Left hindlimb (tissue), 1 donor: ENCODE data around the gene TMEM14C.
"Not testable (repeated sequence)": the region's sequence is repeated elsewhere in the genome, so short reads cannot be mapped to it uniquely, and the experiment has no call there.

Source experiments
- DNase-seq: peaks from one replicate; pipeline ENCODE4 v3.0.0-alpha.2; 2018

The TMEM14C gene

GRCh38 chr6:10722820-10723566 is at the start of gene TMEM14C:
TSS of gene TMEM14C (plus strand) at chr6:10723070. CDS start at chr6:10724614, 1,544 bp downstream.
- DNase-seq = peak; percentile 99

GRCh38 chr6:10676403-10676802 is 46.5 kb upstream of the TMEM14C start:
- no peak for DNase-seq

- no peak for DNase-seq
These were observed 44.4 kb upstream of the TMEM14C start for GRCh38 chr6:10678456-10678855.

- DNase-seq = no peak
These were observed 41.1 kb upstream of the TMEM14C start for GRCh38 chr6:10681795-10682194.

- DNase-seq = no peak
These were observed 40.4 kb upstream of the TMEM14C start for GRCh38 chr6:10682355-10682988.

- no peak for DNase-seq
These were observed 38.3 kb upstream of the TMEM14C start for GRCh38 chr6:10684618-10685017.

GRCh38 chr6:10685092-10685915 is 37.6 kb upstream of the TMEM14C start:
- DNase-seq = no peak

- no peak for DNase-seq
These were observed 36.0 kb upstream of the TMEM14C start for GRCh38 chr6:10686901-10687300.

GRCh38 chr6:10687582-10687981 is 35.3 kb upstream of the TMEM14C start:
- no peak for DNase-seq

GRCh38 chr6:10690651-10691445 is 32.0 kb upstream of the TMEM14C start:
- no peak for DNase-seq

GRCh38 chr6:10692965-10693538 is 29.8 kb upstream of the TMEM14C start:
- no peak for DNase-seq

GRCh38 chr6:10694302-10695085 is 28.4 kb upstream of the TMEM14C start, which contains the start of the genes C6orf52 and PAK1IP1:
TSS of gene C6orf52 (minus strand) at chr6:10694616. CDS start at chr6:10687550, 7,066 bp downstream.
TSS of gene PAK1IP1 (plus strand) at chr6:10694972. CDS start at chr6:10694986, 14 bp downstream.
- DNase-seq = peak; percentile 96

GRCh38 chr6:10695086-10695657 is 27.7 kb upstream of the TMEM14C start:
- DNase-seq = no peak

- no peak for DNase-seq
These were observed 26.2 kb upstream of the TMEM14C start for GRCh38 chr6:10696655-10697054.

- no peak for DNase-seq
These were observed 8.9 kb upstream of the TMEM14C start for GRCh38 chr6:10713962-10714361.

GRCh38 chr6:10719296-10719963 is 3.4 kb upstream of the TMEM14C start:
- DNase-seq = no peak

GRCh38 chr6:10719964-10720264 is 3.0 kb upstream of the TMEM14C start:
- DNase-seq = peak; percentile 62

- peak; percentile 74 for DNase-seq
These were observed 2.5 kb upstream of the TMEM14C start for GRCh38 chr6:10720265-10720959.

GRCh38 chr6:10720960-10721849 is 1.7 kb upstream of the TMEM14C start:
- DNase-seq = not testable (repeated sequence)
